ENCODE measurements around the gene USP20. TPM values are rescaled to one million over a fixed set of nuclear protein-coding genes. Genes with fewer than 3 reads are reported as not detected.

USP20 gene
- total and polyA plus RNA-seq, 5 donors from 2014 or later: 37.1 to 116 (median 48.5) TPM

DNA sequence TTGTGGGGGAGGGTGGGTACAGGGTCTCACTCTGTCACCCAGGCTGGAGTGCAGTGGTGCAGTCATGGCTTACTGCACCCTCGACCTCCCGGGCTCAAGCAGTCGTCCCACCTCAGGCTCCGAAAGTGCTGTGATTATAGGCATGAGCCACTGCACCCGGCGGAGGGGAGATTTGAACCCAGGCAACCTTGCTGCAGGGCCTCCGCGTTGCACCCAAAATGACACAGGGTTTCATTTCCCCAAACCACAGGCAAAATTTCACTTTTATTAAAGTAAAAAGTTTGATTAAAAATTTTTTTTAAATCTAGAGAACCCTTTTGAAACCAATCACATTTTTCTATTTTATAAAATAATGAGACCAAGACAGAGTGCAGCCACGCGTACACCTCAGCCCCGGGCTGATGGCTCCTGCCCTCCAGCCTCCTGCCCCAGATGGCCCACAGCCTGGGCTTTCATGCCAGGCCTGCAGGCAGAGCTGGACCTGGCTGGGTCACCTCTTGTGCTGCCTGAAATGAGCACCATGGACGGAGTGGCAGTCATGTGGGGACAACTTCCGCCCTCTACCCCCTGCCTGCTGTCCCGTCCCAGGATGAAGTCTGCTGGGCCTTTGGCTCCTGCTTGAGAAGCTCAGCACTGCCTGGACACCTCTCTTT lies 30.5 kb downstream of the USP20 start:
- DNase-seq (no peak), ATAC-seq (ENCODE audit: low read depth in 2 of 2) (no peak)
- Histone ChIP-seq H3K27me3 (ENCODE audit: control insufficient read depth, insufficient read depth, low read length) (no peaks in the 10 kb centered on the region), H3K4me3 (ENCODE audit: low read depth, low read length) (no peak overlapping the region), H3K27ac (ENCODE audit: insufficient read depth, low read length, poor library complexity, severe bottlenecking) (peak overlapping the region; percentile 94), H3K4me1 (ENCODE audit: control insufficient read depth, insufficient read depth, low read length, poor library complexity, severe bottlenecking) (peaks cover 100% of the 10 kb centered on the region), H3K36me3 (ENCODE audit: control insufficient read depth, insufficient read depth, low read length) (peaks cover 13% of the 10 kb centered on the region), H3K9me3 (ENCODE audit: control insufficient read depth in 2 of 2, low read length in 2 of 2) (no peaks in the 10 kb centered on the region)
- Mint-ChIP-seq H3K4me1 (peaks cover 19 to 91% (median 56%) of the 10 kb centered on the region in 4 donors), H3K36me3 (peaks cover 29% of the 10 kb centered on the region), H3K27ac (peak overlapping the region; percentile 85 to 95 (median 87)), H3K27me3 (no peaks in the 10 kb centered on the region), H3K9me3 (peaks cover 0 to 1% (median 0%) of the 10 kb centered on the region in 7 donors), H3K4me3 (peak overlapping the region; percentile 43 to 85 (median 65))

GRCh38 chr9:129866394-129867135 lies 31.3 kb downstream of the USP20 start:
- Histone ChIP-seq H3K4me3 (ENCODE audit: low read depth, low read length) (no peak overlapping the region), H3K36me3 (ENCODE audit: control insufficient read depth, insufficient read depth, low read length) (peaks cover 5% of the 10 kb centered on the region), H3K9me3 (ENCODE audit: control insufficient read depth in 2 of 2, low read length in 2 of 2) (no peaks in the 10 kb centered on the region), H3K27ac (ENCODE audit: insufficient read depth, low read length, poor library complexity, severe bottlenecking) (peak overlapping the region; percentile 94), H3K4me1 (ENCODE audit: control insufficient read depth, insufficient read depth, low read length, poor library complexity, severe bottlenecking) (peaks cover 96% of the 10 kb centered on the region), H3K27me3 (ENCODE audit: control insufficient read depth, insufficient read depth, low read length) (no peaks in the 10 kb centered on the region)
- DNase-seq: peak; percentile 53 to 82 (median 68)
- H3K36me3 Mint-ChIP-seq: peaks cover 30% of the 10 kb centered on the region
- H3K27me3 Mint-ChIP-seq: no peaks in the 10 kb centered on the region
- H3K4me1 Mint-ChIP-seq: peaks cover 21 to 91% (median 56%) of the 10 kb centered on the region in 4 donors
- H3K9me3 Mint-ChIP-seq: peaks cover 0 to 1% (median 0%) of the 10 kb centered on the region in 7 donors
- peak overlapping the region; percentile 52 to 85 (median 76) for H3K4me3 Mint-ChIP-seq
- ATAC-seq (ENCODE audit: low read depth in 2 of 2): no peak
- H3K27ac Mint-ChIP-seq: peak overlapping the region; percentile 85 to 96 (median 95)

GRCh38 chr9:129867136-129868022 lies 32.1 kb downstream of the USP20 start:
- Histone ChIP-seq H3K36me3 (ENCODE audit: control insufficient read depth, insufficient read depth, low read length) (no peaks in the 10 kb centered on the region), H3K9me3 (ENCODE audit: control insufficient read depth in 2 of 2, low read length in 2 of 2) (no peaks in the 10 kb centered on the region), H3K4me3 (ENCODE audit: low read depth, low read length) (no peak overlapping the region), H3K27ac (ENCODE audit: insufficient read depth, low read length, poor library complexity, severe bottlenecking) (peak overlapping the region; percentile 94), H3K27me3 (ENCODE audit: control insufficient read depth, insufficient read depth, low read length) (no peaks in the 10 kb centered on the region), H3K4me1 (ENCODE audit: control insufficient read depth, insufficient read depth, low read length, poor library complexity, severe bottlenecking) (peaks cover 96% of the 10 kb centered on the region)
- Mint-ChIP-seq H3K36me3 (peaks cover 25% of the 10 kb centered on the region), H3K27me3 (no peaks in the 10 kb centered on the region), H3K27ac (peak overlapping the region; percentile 85 to 96 (median 95)), H3K4me1 (peaks cover 21 to 92% (median 56%) of the 10 kb centered on the region in 4 donors), H3K9me3 (peaks cover 0 to 1% (median 0%) of the 10 kb centered on the region in 7 donors), H3K4me3 (peak overlapping the region in 3 of 4 donors; percentile 15 to 85 (median 50))
- ATAC-seq (ENCODE audit: low read depth in 2 of 2) (no peak), DNase-seq (peak in 1 of 3 donors; percentile 37)

GRCh38 chr9:129868023-129868871 lies 33.0 kb downstream of the USP20 start:
- H3K9me3 ChIP-seq (ENCODE audit: control insufficient read depth in 2 of 2, low read length in 2 of 2): no peaks in the 10 kb centered on the region
- Mint-ChIP-seq H3K4me1 (peaks cover 21 to 90% (median 55%) of the 10 kb centered on the region in 4 donors), H3K27ac (peak overlapping the region; percentile 95 to 96 (median 95)), H3K9me3 (peaks cover 0 to 1% (median 0%) of the 10 kb centered on the region in 7 donors), H3K27me3 (no peaks in the 10 kb centered on the region), H3K36me3 (peaks cover 21% of the 10 kb centered on the region), H3K4me3 (peak overlapping the region; percentile 73 to 92 (median 84))
- DNase-seq (no peak), ATAC-seq (ENCODE audit: low read depth in 2 of 2) (no peak)
- H3K27me3 ChIP-seq (ENCODE audit: control insufficient read depth, insufficient read depth, low read length): no peaks in the 10 kb centered on the region
- H3K27ac ChIP-seq (ENCODE audit: insufficient read depth, low read length, poor library complexity, severe bottlenecking): peak overlapping the region; percentile 94
- H3K4me1 ChIP-seq (ENCODE audit: control insufficient read depth, insufficient read depth, low read length, poor library complexity, severe bottlenecking): peaks cover 87% of the 10 kb centered on the region
- H3K36me3 ChIP-seq (ENCODE audit: control insufficient read depth, insufficient read depth, low read length): peaks cover under 1% of the 10 kb centered on the region
- H3K4me3 ChIP-seq (ENCODE audit: low read depth, low read length): no peak overlapping the region

DNA sequence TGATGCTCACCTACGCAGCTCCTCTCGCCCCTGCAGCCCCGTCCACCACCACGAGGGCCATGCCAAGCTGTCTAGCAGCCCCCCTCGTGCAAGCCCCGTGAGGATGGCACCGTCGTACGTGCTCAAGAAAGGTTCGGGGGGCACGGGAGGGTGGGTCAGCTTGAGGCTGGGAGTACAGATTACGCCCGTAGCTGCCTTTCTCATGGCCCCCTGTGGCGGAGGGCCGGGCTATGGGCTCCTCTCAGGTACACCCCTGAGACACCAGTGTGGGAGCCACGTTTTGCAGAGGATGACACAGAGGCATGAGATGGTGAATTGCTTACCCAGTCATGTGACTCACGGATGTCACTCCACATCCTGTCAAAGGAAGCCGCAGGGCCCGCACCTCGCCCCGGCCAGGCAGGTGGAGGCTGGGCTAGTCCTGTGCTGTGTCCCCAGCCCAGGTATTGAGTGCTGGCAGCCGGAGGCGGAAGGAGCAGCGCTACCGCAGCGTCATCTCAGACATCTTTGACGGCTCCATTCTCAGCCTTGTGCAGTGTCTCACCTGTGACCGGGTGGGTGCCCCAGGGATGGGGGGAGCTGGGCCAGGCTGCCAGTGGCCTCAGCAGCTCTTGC lies 33.7 kb downstream of the USP20 start:
- Histone ChIP-seq H3K27ac (ENCODE audit: insufficient read depth, low read length, poor library complexity, severe bottlenecking) (peak overlapping the region; percentile 94), H3K9me3 (ENCODE audit: control insufficient read depth in 2 of 2, low read length in 2 of 2) (no peaks in the 10 kb centered on the region), H3K4me3 (ENCODE audit: low read depth, low read length) (no peak overlapping the region), H3K27me3 (ENCODE audit: control insufficient read depth, insufficient read depth, low read length) (no peaks in the 10 kb centered on the region), H3K36me3 (ENCODE audit: control insufficient read depth, insufficient read depth, low read length) (peaks cover 8% of the 10 kb centered on the region), H3K4me1 (ENCODE audit: control insufficient read depth, insufficient read depth, low read length, poor library complexity, severe bottlenecking) (peaks cover 80% of the 10 kb centered on the region)
- Mint-ChIP-seq H3K9me3 (peaks cover 0 to 1% (median 0%) of the 10 kb centered on the region in 7 donors), H3K4me1 (peaks cover 21 to 85% (median 49%) of the 10 kb centered on the region in 4 donors), H3K27ac (peak overlapping the region; percentile 94 to 95 (median 94)), H3K27me3 (no peaks in the 10 kb centered on the region), H3K4me3 (peak overlapping the region; percentile 73 to 92 (median 84)), H3K36me3 (peaks cover 20% of the 10 kb centered on the region)
- ATAC-seq (ENCODE audit: low read depth in 2 of 2) (peak; percentile 94 to 97), DNase-seq (peak; percentile 91 to 98 (median 95))

GRCh38 chr9:129869585-129870501 lies 34.6 kb downstream of the USP20 start:
- H3K4me3 ChIP-seq (ENCODE audit: low read depth, low read length): no peak overlapping the region
- Mint-ChIP-seq H3K9me3 (peaks cover 0 to 1% (median 0%) of the 10 kb centered on the region in 7 donors), H3K27me3 (no peaks in the 10 kb centered on the region), H3K36me3 (peaks cover 24% of the 10 kb centered on the region), H3K4me1 (peaks cover 18 to 82% (median 46%) of the 10 kb centered on the region in 4 donors), H3K4me3 (peak overlapping the region; percentile 73 to 92 (median 84)), H3K27ac (peak overlapping the region; percentile 94 to 95 (median 94))
- H3K4me1 ChIP-seq (ENCODE audit: control insufficient read depth, insufficient read depth, low read length, poor library complexity, severe bottlenecking): peaks cover 71% of the 10 kb centered on the region
- ATAC-seq (ENCODE audit: low read depth in 2 of 2) (no peak), DNase-seq (no peak)
- H3K36me3 ChIP-seq (ENCODE audit: control insufficient read depth, insufficient read depth, low read length): peaks cover 16% of the 10 kb centered on the region
- H3K27ac ChIP-seq (ENCODE audit: insufficient read depth, low read length, poor library complexity, severe bottlenecking): peak overlapping the region; percentile 94
- no peaks in the 10 kb centered on the region for H3K27me3 ChIP-seq (ENCODE audit: control insufficient read depth, insufficient read depth, low read length)
- H3K9me3 ChIP-seq (ENCODE audit: control insufficient read depth in 2 of 2, low read length in 2 of 2): no peaks in the 10 kb centered on the region

Measured in CD4-positive, CD25-positive, alpha-beta regulatory T cell (primary cell).